Thoracic aorta (tissue), 2 donors: ENCODE data around the gene SAG. TPM values are rescaled to one million over a fixed set of nuclear protein-coding genes. Genes with fewer than 3 reads are reported as not detected.

Experiments used
- ATAC-seq: fragments of 150-250 bp; one replicate; pipeline ENCODE4 v1.8.0; 2017; ENCODE audit warnings: low read depth; ENCODE audit not compliant: insufficient number of reproducible peaks, low FRiP score
- DNase-seq: peaks from one replicate; pipeline ENCODE4 v3.0.0-alpha.2; 2020; ENCODE audit warnings: low spot score
- H3K27ac ChIP-seq, 2 donors: fragments of 200-600 bp; sonication (generic); 1 replicate in 1 of 2; 2 replicates in 1 of 2; pipeline ENCODE4 v1.5.1; 2016; ENCODE audit warnings: mild to moderate bottlenecking in 2 of 2, moderate library complexity in 2 of 2
- H3K27me3 ChIP-seq: fragments of 200-600 bp; sonication (generic); replicated peaks from 2 replicates; pipeline ENCODE4 v1.6.0; 2016; ENCODE audit warnings: mild to moderate bottlenecking; ENCODE audit not compliant: insufficient read depth
- H3K36me3 ChIP-seq: fragments of 200-600 bp; sonication (generic); one replicate; pipeline ENCODE4 v1.5.1; 2016
- H3K4me1 ChIP-seq, 2 donors: fragments of 200-600 bp; sonication (generic); 1 replicate in 1 of 2; 2 replicates in 1 of 2; pipeline versions ENCODE4 v1.5.1 to v1.6.0; 2016; ENCODE audit warnings: low read depth in 2 of 2, mild to moderate bottlenecking in 1 of 2; ENCODE audit not compliant: control insufficient read depth in 1 of 2
- H3K4me3 ChIP-seq: fragments of 200-600 bp; sonication (generic); 2 replicates; pipeline ENCODE4 v1.5.1; 2016; ENCODE audit warnings: mild to moderate bottlenecking
- H3K9me3 ChIP-seq: fragments of 200-600 bp; sonication (generic); 2 replicates; pipeline ENCODE4 v1.5.1; 2016
- total RNA-seq, 2 donors: library from RNA; depleted of rRNA; stranded (reverse); fragments of >200 nt; gene quantifications; one replicate each; pipeline versions ENCODE4 v1.1.0 to v1.2.3, GENCODE V29; 2016
- TF ChIP-seq, protein P1 (sequence below): fragments of 200-600 bp; sonication (generic); IDR thresholded peaks from one replicate; pipeline ENCODE4 v1.5.1; 2019; ENCODE audit warnings: antibody characterized with exemption

SAG gene
- total RNA-seq, 2 donors from 2014 or later = not detected

GRCh38 chr2:233339427-233339826 lies 31.8 kb downstream of the SAG start:
- DNase-seq = no peak
- Histone ChIP-seq H3K36me3 (no peaks in the 10 kb centered on the region), H3K9me3 (no peaks in the 10 kb centered on the region), H3K27ac (no peak overlapping the region), H3K4me1 (no peaks in the 10 kb centered on the region), H3K4me3 (no peak overlapping the region), H3K27me3 (no peaks in the 10 kb centered on the region)
- TF ChIP-seq, protein P1, sequence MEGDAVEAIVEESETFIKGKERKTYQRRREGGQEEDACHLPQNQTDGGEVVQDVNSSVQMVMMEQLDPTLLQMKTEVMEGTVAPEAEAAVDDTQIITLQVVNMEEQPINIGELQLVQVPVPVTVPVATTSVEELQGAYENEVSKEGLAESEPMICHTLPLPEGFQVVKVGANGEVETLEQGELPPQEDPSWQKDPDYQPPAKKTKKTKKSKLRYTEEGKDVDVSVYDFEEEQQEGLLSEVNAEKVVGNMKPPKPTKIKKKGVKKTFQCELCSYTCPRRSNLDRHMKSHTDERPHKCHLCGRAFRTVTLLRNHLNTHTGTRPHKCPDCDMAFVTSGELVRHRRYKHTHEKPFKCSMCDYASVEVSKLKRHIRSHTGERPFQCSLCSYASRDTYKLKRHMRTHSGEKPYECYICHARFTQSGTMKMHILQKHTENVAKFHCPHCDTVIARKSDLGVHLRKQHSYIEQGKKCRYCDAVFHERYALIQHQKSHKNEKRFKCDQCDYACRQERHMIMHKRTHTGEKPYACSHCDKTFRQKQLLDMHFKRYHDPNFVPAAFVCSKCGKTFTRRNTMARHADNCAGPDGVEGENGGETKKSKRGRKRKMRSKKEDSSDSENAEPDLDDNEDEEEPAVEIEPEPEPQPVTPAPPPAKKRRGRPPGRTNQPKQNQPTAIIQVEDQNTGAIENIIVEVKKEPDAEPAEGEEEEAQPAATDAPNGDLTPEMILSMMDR = no peak
- ATAC-seq = no peak

DNA sequence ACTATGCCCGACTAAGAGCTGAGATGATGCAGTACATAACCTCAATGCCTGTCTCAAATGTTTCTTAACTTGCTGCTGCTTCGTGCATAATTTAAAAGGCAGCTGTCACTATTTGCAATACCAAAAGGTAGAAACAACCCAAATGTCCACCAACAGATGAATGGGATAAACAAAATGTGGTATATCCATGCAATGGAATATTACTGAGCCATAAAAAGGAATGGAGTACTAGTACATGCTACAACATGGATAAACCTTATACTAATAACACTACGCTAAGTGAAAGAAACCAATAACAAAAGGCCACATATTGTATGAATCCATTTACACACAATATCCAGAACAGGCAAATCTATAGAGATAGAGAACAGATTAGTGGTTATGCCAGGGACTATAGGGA lies 33.7 kb downstream of the SAG start:
- H3K4me1 ChIP-seq = no peaks in the 10 kb centered on the region
- H3K9me3 ChIP-seq = no peaks in the 10 kb centered on the region
- TF ChIP-seq, protein P1 = no peak
- H3K36me3 ChIP-seq = no peaks in the 10 kb centered on the region
- H3K27ac ChIP-seq = no peak overlapping the region
- no peak for DNase-seq
- H3K27me3 ChIP-seq = no peaks in the 10 kb centered on the region
- no peak overlapping the region for H3K4me3 ChIP-seq
- ATAC-seq = no peak

- Histone ChIP-seq H3K27ac (no peak overlapping the region), H3K36me3 (no peaks in the 10 kb centered on the region), H3K27me3 (no peaks in the 10 kb centered on the region), H3K4me3 (no peak overlapping the region), H3K4me1 (no peaks in the 10 kb centered on the region), H3K9me3 (no peaks in the 10 kb centered on the region)
- no peak for ATAC-seq
- TF ChIP-seq, protein P1 = no peak
- DNase-seq = no peak
Observed at GRCh38 chr2:233342301-233342700, 34.7 kb downstream of the SAG start.

DNA sequence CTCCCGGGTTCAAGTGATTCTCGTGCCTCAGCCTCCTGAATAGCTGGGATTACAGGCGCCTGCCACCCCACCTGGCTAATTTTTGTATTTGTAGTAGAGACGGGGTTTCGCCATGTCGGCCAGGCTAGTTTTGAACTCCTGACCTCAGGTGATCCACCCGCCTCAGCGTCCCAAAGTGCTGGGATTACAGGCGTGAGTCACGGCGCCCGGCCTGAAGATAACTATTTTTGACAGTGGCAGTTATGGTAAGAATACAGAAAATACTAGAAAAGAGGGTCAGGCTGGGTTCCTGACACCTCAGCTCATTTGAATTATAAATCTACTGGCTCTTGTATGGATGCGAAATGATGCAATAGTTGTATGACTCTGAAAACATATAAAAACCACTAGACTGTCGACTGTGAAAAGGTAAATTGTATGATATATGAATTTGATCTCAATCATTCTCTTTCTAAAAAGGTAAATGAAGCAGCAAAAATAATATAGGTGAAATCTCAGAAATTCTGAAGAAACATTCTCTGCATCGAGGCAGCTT lies 35.6 kb downstream of the SAG start:
- H3K27ac ChIP-seq = no peak overlapping the region
- H3K27me3 ChIP-seq = no peaks in the 10 kb centered on the region
- DNase-seq = no peak
- TF ChIP-seq, protein P1 = no peak
- no peaks in the 10 kb centered on the region for H3K9me3 ChIP-seq
- no peaks in the 10 kb centered on the region for H3K4me1 ChIP-seq
- no peak for ATAC-seq
- H3K4me3 ChIP-seq = no peak overlapping the region
- H3K36me3 ChIP-seq = no peaks in the 10 kb centered on the region

DNA sequence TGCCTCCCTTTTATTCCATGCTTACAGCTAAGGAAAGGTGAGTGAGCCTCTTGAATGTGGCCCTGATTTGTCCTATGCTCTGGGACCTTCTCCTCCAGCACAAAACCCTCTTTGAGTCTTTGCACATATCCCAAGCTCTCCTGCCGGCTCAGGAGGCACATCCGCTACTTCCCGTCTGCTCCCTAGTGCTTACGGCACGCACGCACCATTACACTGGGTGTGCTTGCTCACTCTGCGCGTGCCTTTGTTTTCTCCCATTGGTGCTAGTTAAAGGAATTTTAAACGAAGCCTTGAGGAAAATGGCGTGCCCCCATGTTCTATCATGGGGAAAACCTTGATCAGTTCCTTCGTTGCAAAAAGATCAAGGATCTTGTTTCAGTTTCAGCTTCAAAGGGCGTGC lies 38.8 kb downstream of the SAG start:
- Histone ChIP-seq H3K36me3 (no peaks in the 10 kb centered on the region), H3K27ac (no peak overlapping the region), H3K4me3 (no peak overlapping the region), H3K9me3 (no peaks in the 10 kb centered on the region), H3K27me3 (no peaks in the 10 kb centered on the region), H3K4me1 (no peaks in the 10 kb centered on the region)
- ATAC-seq (no peak), DNase-seq (no peak)
- TF ChIP-seq, protein P1 = no peak
